Psoas muscle (tissue), 8 donors: Measurements from ENCODE around the gene TAAR6. TPM values are rescaled to one million over a fixed set of nuclear protein-coding genes. Genes with fewer than 3 reads are reported as not detected.

ENCODE experiments used
- ATAC-seq, 4 donors: fragments of 200-7000 bp; cut with Tn5 transposase; one replicate each; pipeline ENCODE4 v1.9.1; 2020; ENCODE audit warnings: moderate library complexity in 3 of 4, mild to moderate bottlenecking in 2 of 4
- DNase-seq, 2 donors: peaks; one replicate each; pipeline ENCODE4 v3.0.0-alpha.2; 2020
- H3K27ac ChIP-seq: fragments of 200-600 bp; one replicate; pipeline ENCODE4 v1.8.0; 2022
- H3K27me3 ChIP-seq, 3 donors: fragments of 200-600 bp in 1 of 3; one replicate each; pipeline versions ENCODE4 v1.6.1 to v1.8.0; 2013 to 2022; ENCODE audit warnings: low read length in 2 of 3, mild to moderate bottlenecking in 2 of 3, moderate library complexity in 1 of 3; ENCODE audit not compliant: insufficient read depth in 3 of 3
- H3K36me3 ChIP-seq, 2 donors: fragments of 200-600 bp in 1 of 2; one replicate each; pipeline versions ENCODE4 v1.6.1 to v1.8.0; 2013 to 2022; ENCODE audit warnings: low read depth in 1 of 2, mild to moderate bottlenecking in 1 of 2, moderate library complexity in 1 of 2; ENCODE audit not compliant: insufficient read depth in 1 of 2
- H3K4me1 ChIP-seq: fragments of 200-600 bp; one replicate; pipeline ENCODE4 v1.8.0; 2022
- H3K4me3 ChIP-seq: fragments of 200-600 bp; one replicate; pipeline ENCODE4 v1.8.0; 2022; ENCODE audit warnings: mild to moderate bottlenecking
- H3K9me3 ChIP-seq: fragments of 200-600 bp; one replicate; pipeline ENCODE4 v1.8.0; 2022
- CTCF ChIP-seq: fragments of 200-600 bp; IDR thresholded peaks from one replicate; pipeline ENCODE4 v1.8.0; 2022; ENCODE audit warnings: antibody characterized with exemption
- WGBS, 3 donors: extraction: QIAGEN DNeasy Blood & Tissue Kit; methylation state at CpG; one replicate each; pipeline versions ENCODE4 v1.1.6 to v1.1.7; 2013; 5-methylcytosine and 5-hydroxymethylcytosine counted together
- intact Hi-C, 2 donors: fragments of 100-400 bp; cut with DNase I; formaldehyde crosslinking; loops; one replicate each; pipeline versions ENCODE4 v1.11.0 to v1.14.2; 2022
- polyA plus RNA-seq, 3 donors: library from polyadenylated mRNA; stranded (reverse); fragments of 200-250 nt; gene quantifications; one replicate each; pipeline ENCODE4 v1.2.3, GENCODE V29; 2013
- total RNA-seq, 4 donors: library from RNA; stranded (reverse); fragmentation: NEBNext Ultra II Directional in 2 of 4; extraction: Animal tissue kit (Norgen Biotek cat#: 25700) in 2 of 4; gene quantifications; one replicate each; pipeline versions ENCODE4 v1.2.1 to v1.2.4, GENCODE V29; 2021 to 2023
- donor health status: healthy with polysubstance abuse.
- donor health status: DM: no; HTN: no; CAD: no; lungs with moderate emphysema.
- donor health status: Bipolar disorder and iron deficiency.
- donor health status: healthy.
- donor health status: DM: yes; HTN: yes; CAD: no.
- donor health status: DM: no; HTN: no; CAD: no.
- donor health status: DM: no; HTN: no; CAD: no.
- donor health status: DM: yes; HTN: yes; CAD: no.

The TAAR6 gene
- total and polyA plus RNA-seq, 7 donors = not detected

- no peak for ATAC-seq
- WGBS, 3 donors = 74 to 78% (median 78%) methylated on average over 1 of the region's 1 CpG
- no peak for TF ChIP-seq CTCF
- Histone ChIP-seq H3K27me3 (no peaks in the 10 kb centered on the region), H3K4me3 (no peak overlapping the region), H3K9me3 (no peaks in the 10 kb centered on the region), H3K36me3 (no peaks in the 10 kb centered on the region), H3K4me1 (no peaks in the 10 kb centered on the region), H3K27ac (no peak overlapping the region)
- intact Hi-C loops = no loop called here
- DNase-seq = no peak
Measured at GRCh38 chr6:132584698-132585097, 14.6 kb downstream of the TAAR6 start.

- H3K4me3 ChIP-seq = no peak overlapping the region
- 61 to 84% (median 74%) methylated on average over 2 of the region's 2 CpGs for WGBS, 3 donors
- intact Hi-C loops = no loop called here
- TF ChIP-seq CTCF = no peak
- H3K9me3 ChIP-seq = no peaks in the 10 kb centered on the region
- no peaks in the 10 kb centered on the region for H3K36me3 ChIP-seq
- H3K27me3 ChIP-seq = no peaks in the 10 kb centered on the region
- no peak for DNase-seq
- no peaks in the 10 kb centered on the region for H3K4me1 ChIP-seq
- no peak overlapping the region for H3K27ac ChIP-seq
- no peak for ATAC-seq
Measured at GRCh38 chr6:132587424-132587823, 17.3 kb downstream of the TAAR6 start.

GRCh38 chr6:132589454-132589853 is 19.3 kb downstream of the TAAR6 start, which contains the start of gene TAAR5:
TAAR5 (minus strand) TSS chr6:132589741; CDS start chr6:132589686, 55 bp downstream.
- intact Hi-C loops = no loop called here
- Histone ChIP-seq H3K27me3 (no peaks in the 10 kb centered on the region), H3K4me3 (no peak within 1 kb of the TSS), H3K27ac (no peak within 1 kb of the TSS), H3K4me1 (no peaks in the 10 kb centered on the region), H3K9me3 (no peaks in the 10 kb centered on the region), H3K36me3 (no peaks in the 10 kb centered on the region)
- DNase-seq (no peak), ATAC-seq (no peak)
- no peak for TF ChIP-seq CTCF
- 64 to 72% (median 64%) methylated on average over 5 of the region's 5 CpGs for WGBS, 3 donors

- no peak for DNase-seq
- Histone ChIP-seq H3K36me3 (no peaks in the 10 kb centered on the region), H3K27me3 (no peaks in the 10 kb centered on the region), H3K9me3 (no peaks in the 10 kb centered on the region), H3K4me3 (no peak overlapping the region), H3K4me1 (no peaks in the 10 kb centered on the region), H3K27ac (no peak overlapping the region)
- ATAC-seq = no peak
- intact Hi-C loops = no loop called here
- TF ChIP-seq CTCF = no peak
- WGBS, 3 donors = 58 to 79% (median 65%) methylated on average over 1 of the region's 1 CpG
Measured at GRCh38 chr6:132590362-132590761, 20.2 kb downstream of the TAAR6 start.

- 68 to 70% (median 69%) methylated on average over 2 of the region's 2 CpGs for WGBS, 3 donors
- Histone ChIP-seq H3K9me3 (no peaks in the 10 kb centered on the region), H3K36me3 (no peaks in the 10 kb centered on the region), H3K27ac (no peak overlapping the region), H3K27me3 (no peaks in the 10 kb centered on the region), H3K4me1 (no peaks in the 10 kb centered on the region), H3K4me3 (no peak overlapping the region)
- no peak for DNase-seq
- TF ChIP-seq CTCF = no peak
- intact Hi-C loops = no loop called here
- ATAC-seq = no peak
Measured at GRCh38 chr6:132592855-132593254, 22.7 kb downstream of the TAAR6 start.
